GM12892 (cell line): ENCODE data around the gene AACS.

ENCODE experiments used
- POLR2A ChIP-seq: IDR thresholded peaks from 2 replicates; pipeline ENCODE4 v1.6.1; 2011; ENCODE audit warnings: low read depth, low read length, control low read depth
- TAF1 ChIP-seq: IDR thresholded peaks from 2 replicates; pipeline ENCODE4 v1.6.1; 2011; ENCODE audit warnings: low read depth, mild to moderate bottlenecking, control low read depth, low read length, borderline replicate concordance

GRCh38 chr12:125157177-125157576, 91.9 kb downstream of the AACS start:
- TF ChIP-seq POLR2A (no peak), TAF1 (no peak)
